GM12873 (cell line): ENCODE measurements around the gene NFIA.

Source experiments
- CTCF ChIP-seq: IDR thresholded peaks from 2 replicates; pipeline ENCODE4 v1.5.1; 2012; ENCODE audit warnings: low read depth, mild to moderate bottlenecking, moderate library complexity, low read length, control low read depth; ENCODE audit not compliant: insufficient read depth; ENCODE audit errors: missing control alignments

Gene NFIA

DNA sequence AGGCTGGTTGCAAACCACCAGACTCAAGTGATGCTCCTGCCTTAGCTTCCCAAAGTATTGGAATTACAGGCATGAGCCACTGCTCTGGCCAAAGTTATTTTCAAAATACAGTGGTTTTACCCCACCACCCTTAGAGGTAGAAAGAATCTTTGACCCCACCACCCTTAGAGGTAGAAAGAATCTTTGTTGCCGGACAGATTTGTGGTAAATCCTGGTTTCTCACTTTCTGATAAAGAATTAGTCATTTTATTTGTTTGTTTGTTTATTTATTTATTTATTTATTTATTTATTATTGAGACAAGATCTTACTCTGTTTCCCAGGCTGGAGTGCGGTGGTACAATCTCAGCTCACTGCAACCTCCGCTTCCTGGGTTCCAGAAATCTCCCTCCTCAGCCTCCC, 55.9 kb downstream of the NFIA start:
- no peak for TF ChIP-seq CTCF

- TF ChIP-seq CTCF: no peak
These were observed 56.8 kb downstream of the NFIA start for GRCh38 chr1:61138921-61139774.

DNA sequence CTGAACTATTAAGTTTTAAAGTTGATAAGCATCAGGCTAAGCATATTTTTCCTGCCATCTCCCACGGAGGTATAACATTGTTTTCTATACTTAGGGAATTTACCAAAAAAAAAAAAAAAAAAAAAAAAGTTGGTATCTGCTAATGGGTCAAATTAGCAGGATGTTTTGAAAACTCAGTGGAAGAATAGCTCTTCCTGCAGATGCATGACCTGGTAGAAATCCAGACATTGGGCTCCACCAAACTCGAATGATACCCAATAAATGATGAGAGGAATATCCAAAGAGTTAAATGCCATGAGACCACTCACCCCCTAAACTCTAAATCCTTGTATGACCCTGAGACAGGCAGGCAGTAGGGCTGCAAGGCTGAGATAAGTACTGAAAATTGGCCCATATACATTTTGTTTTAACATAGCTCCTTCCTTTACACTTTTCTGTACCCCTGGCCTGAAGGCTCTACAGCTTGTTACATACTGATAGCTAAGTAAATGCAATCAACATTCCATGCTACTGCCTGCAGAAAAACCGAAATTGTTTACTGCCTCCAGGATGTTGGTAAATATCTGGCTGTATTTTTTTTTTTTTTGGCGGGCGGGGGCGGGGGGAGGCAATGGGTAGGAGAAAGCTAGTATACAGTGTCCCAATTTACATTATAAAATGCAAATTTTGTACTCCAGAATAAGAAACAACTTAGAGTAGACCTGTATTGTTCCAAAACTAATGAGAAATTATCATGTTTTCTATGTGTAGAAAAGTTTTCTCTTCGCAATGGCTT, 57.6 kb downstream of the NFIA start:
- TF ChIP-seq CTCF: no peak

DNA sequence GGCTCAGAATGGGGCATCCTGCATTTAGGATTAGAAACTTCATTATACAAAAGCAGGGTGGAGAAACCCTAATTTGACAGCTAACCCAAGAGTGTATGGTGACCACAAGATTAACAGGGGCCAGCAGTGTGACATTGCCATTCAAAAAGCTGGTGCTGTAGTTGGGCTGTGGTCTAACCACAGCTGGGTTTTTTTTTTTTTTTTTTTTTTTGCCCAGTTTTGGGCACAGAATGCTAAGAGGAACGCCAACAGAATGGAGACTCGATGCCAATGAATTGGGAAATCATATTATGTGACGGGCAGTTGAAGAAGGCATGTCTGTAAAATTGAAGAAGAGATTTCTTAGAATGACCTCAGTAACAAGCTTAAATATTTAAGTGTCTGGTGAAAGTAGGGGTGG, 58.4 kb downstream of the NFIA start:
- TF ChIP-seq CTCF: no peak

GRCh38 chr1:61141288-61142042, 59.1 kb downstream of the NFIA start:
- TF ChIP-seq CTCF: no peak

GRCh38 chr1:61142043-61142440, 59.7 kb downstream of the NFIA start:
- TF ChIP-seq CTCF: no peak
